ENCODE measurements around the gene MRPL1.

MRPL1 gene

GRCh38 chr4:77910676-77911075, 48.0 kb downstream of the MRPL1 start:
- no peak overlapping the region for H3K27ac ChIP-seq (ENCODE audit: extremely low read depth, low read depth, low read length)
- CTCF ChIA-PET: no interaction called here
- no peaks in the 10 kb centered on the region for H3K9me3 ChIP-seq (ENCODE audit: control insufficient read depth, insufficient read depth, low read depth, low read length)
- H3K36me3 ChIP-seq (ENCODE audit: control insufficient read depth in 2 of 2, insufficient read depth in 1 of 2, low read length in 2 of 2): peaks cover 0 to 8% of the 10 kb centered on the region in 2 experiments; a peak in 2 of 3 replicates
- POLR2A ChIA-PET: no interaction called here
- H3K4me3 ChIP-seq (ENCODE audit: low read depth, low read length): no peak overlapping the region
- TF ChIP-seq ZNF426 (tag by site-specific recombination; IDR thresholded peaks at IDR 0.05) (no peak), REST (tag by site-specific recombination; IDR thresholded peaks at IDR 0.05) (no peak), WT1 (tag by site-specific recombination; IDR thresholded peaks at IDR 0.05) (no peak), KLF9 (tag by site-specific recombination; IDR thresholded peaks at IDR 0.05; ENCODE audit: low read depth) (no peak), ZBTB49 (tag by site-specific recombination; IDR thresholded peaks at IDR 0.05; ENCODE audit: low read depth) (no peak), ZNF2 (tag by site-specific recombination; IDR thresholded peaks at IDR 0.05) (no peak), KLF8 (tag by site-specific recombination; IDR thresholded peaks at IDR 0.05) (no peak), ZNF600 (tag by site-specific recombination; IDR thresholded peaks at IDR 0.05) (no peak), ZIC2 (tag by site-specific recombination; IDR thresholded peaks at IDR 0.05) (no peak), ZNF133 (tag by site-specific recombination; IDR thresholded peaks at IDR 0.05) (no peak), ZNF335 (tag by site-specific recombination; conservative IDR thresholded peaks at IDR 0.05) (no peak), ZNF530 (tag by site-specific recombination; IDR thresholded peaks at IDR 0.05; ENCODE audit: low read depth) (no peak), AEBP2 (tag by site-specific recombination; IDR thresholded peaks at IDR 0.05; ENCODE audit: borderline replicate concordance) (no peak), ZNF423 (tag by site-specific recombination; IDR thresholded peaks at IDR 0.05) (no peak), TCF7L2 (IDR thresholded peaks at IDR 0.05; ENCODE audit: borderline replicate concordance, low read depth, low read length) (no peak), ZNF558 (tag by site-specific recombination; IDR thresholded peaks at IDR 0.05) (no peak), ZNF221 (tag by site-specific recombination; IDR thresholded peaks at IDR 0.05; ENCODE audit: borderline replicate concordance) (no peak), ZSCAN4 (tag by site-specific recombination; IDR thresholded peaks at IDR 0.05) (no peak), ZNF501 (tag by site-specific recombination; IDR thresholded peaks at IDR 0.05) (no peak)
- H3K4me1 ChIP-seq (ENCODE audit: control insufficient read depth, insufficient read depth, low read length): no peaks in the 10 kb centered on the region
